T-helper 2 cell treated with Interferon-gamma antibody and Interleukin-4, amounts not matched to agents 5 μg/mL and 100 μg/mL, for 36 hours (primary cell): ENCODE data around the gene MAPKBP1.

Experiments used
- DNase-seq: peaks from one replicate; pipeline ENCODE4 v3.0.0; 2021; ENCODE audit warnings: low spot score
- H3K27ac Mint-ChIP-seq: one replicate; pipeline ENCODE4 v1.8.0; 2021; ENCODE audit warnings: mild to moderate bottlenecking, mixed read lengths
- H3K27me3 Mint-ChIP-seq: one replicate; pipeline ENCODE4 v1.8.0; 2021; ENCODE audit warnings: low read depth, mixed read lengths
- H3K36me3 Mint-ChIP-seq: one replicate; pipeline ENCODE4 v1.8.0; 2021; ENCODE audit warnings: low read depth, mixed read lengths
- H3K4me1 Mint-ChIP-seq: one replicate; pipeline ENCODE4 v1.8.0; 2021; ENCODE audit warnings: low read depth, mixed read lengths
- H3K4me3 Mint-ChIP-seq: one replicate; pipeline ENCODE4 v1.8.0; 2022; ENCODE audit warnings: mild to moderate bottlenecking, moderate library complexity, mixed read lengths
- H3K9me3 Mint-ChIP-seq: one replicate; pipeline ENCODE4 v1.8.0; 2021; ENCODE audit warnings: mixed read lengths

The MAPKBP1 gene

DNA sequence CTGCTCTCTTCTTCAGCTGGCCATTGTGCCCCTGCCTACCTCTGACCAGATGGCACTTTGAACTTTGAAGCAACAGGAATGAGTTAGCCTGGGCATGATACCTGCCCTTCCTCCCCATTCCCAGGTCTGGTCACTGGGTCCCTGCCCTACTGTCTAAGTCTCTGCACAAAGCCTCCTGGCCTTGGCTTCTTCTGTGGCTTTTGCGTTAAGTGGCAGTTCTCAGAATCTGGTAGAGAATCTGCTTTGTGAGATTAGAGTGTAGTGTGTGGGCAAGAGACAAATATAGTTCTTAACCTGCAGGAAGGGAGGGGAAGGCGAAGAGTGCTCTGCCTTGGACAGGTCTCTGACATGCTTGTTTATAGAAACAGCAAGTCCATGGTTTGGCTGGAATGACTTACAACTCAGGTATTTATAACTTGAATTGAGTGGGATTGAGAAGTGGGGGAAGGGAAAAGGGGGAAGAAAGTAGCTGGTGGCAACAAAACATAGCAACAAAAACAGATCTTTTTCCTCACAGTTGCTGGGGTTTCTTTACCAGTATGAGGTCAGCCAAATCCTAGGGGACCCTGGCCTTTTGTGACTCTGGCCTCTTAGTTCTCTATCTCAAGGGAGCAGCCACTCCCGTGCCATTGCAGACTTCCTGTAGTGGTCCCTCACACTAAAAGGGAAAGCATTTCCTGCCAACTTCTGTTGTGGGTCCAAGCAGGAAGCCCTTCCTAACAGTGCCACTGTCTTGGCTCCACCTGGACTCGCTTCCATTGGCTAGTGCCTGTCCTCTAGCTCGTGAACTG lies 16.7 kb downstream of the MAPKBP1 start:
- H3K9me3 Mint-ChIP-seq = no peaks in the 10 kb centered on the region
- H3K4me3 Mint-ChIP-seq = peak overlapping the region; percentile 79
- peak overlapping the region; percentile 82 for H3K27ac Mint-ChIP-seq
- peaks cover 55% of the 10 kb centered on the region for H3K4me1 Mint-ChIP-seq
- no peaks in the 10 kb centered on the region for H3K27me3 Mint-ChIP-seq
- DNase-seq = no peak
- H3K36me3 Mint-ChIP-seq = peaks cover 2% of the 10 kb centered on the region

DNA sequence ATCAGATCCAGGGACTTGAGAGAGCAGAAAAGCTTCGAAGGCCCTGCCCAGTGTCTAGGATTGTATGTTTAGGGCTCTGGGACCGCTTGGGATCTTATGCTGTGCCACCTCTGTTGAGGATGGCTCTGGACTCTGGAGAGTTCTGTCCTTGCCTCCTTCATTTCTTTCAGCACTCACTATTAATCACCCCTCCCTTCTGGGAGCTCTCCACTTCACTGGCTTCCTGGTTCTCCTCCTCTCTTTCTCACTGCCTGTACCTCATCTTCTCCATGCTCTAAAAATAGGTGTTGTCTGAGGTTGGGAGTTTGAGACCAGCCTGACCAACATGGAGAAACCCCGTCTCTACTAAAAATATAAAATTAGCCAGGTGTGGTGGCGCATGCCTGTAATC lies 17.3 kb downstream of the MAPKBP1 start:
- Mint-ChIP-seq H3K4me1 (peaks cover 59% of the 10 kb centered on the region), H3K4me3 (peak overlapping the region; percentile 79), H3K27me3 (no peaks in the 10 kb centered on the region), H3K9me3 (no peaks in the 10 kb centered on the region), H3K36me3 (peaks cover 2% of the 10 kb centered on the region), H3K27ac (peak overlapping the region; percentile 82)
- DNase-seq = no peak

DNA sequence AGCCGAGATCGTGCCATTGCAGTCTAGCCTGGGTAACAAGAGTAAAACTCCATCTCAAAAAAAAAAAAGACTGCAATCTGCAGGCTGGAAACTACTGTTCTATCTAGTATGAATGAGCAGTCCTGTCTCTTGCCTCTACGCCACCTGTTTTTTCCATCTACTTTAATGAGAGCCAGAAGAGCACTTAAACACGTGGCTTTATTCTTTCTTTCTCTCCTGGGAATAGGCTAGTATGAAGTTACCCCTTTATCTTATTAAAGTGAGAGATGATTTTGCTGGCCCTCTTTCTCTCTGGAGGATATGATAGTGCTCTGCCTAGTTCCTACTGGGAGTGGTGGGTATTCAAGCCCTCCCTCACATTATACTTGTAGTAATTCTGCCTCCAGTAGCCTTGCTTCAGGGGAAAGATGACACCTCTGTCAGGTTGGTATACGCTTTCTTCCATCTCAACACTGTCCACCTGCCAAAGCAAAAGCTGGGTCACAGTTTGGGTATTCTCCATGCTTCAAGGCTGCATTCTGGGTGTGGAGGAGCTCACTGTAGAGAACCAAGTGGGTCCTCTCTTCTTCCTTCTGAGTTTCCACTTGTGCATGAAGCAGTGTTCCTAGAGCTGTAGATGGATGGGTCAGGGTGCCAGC lies 17.8 kb downstream of the MAPKBP1 start:
- peaks cover 2% of the 10 kb centered on the region for H3K36me3 Mint-ChIP-seq
- peak overlapping the region; percentile 79 for H3K4me3 Mint-ChIP-seq
- H3K27me3 Mint-ChIP-seq = no peaks in the 10 kb centered on the region
- H3K9me3 Mint-ChIP-seq = no peaks in the 10 kb centered on the region
- no peak overlapping the region for H3K27ac Mint-ChIP-seq
- no peak for DNase-seq
- H3K4me1 Mint-ChIP-seq = peaks cover 61% of the 10 kb centered on the region

DNA sequence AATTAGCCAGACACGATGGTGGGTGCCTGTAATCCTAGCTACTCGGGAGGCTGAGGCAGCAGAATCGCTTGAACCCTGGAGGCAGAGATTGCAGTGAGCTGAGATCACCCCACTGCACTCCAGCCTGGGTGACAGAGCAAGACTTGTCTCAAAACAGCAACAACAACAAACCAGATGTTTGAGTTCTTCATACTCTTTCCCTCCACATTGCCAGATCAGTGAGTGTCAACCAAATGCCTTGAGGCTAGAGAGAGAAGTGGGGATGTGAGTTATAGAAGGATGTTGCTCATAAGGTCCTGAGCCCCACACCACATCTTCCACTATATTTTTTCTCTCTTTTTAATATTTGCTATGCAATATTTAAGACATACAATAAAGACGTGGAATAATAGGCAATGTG lies 19.8 kb downstream of the MAPKBP1 start:
- no peak for DNase-seq
- no peak overlapping the region for H3K4me3 Mint-ChIP-seq
- H3K4me1 Mint-ChIP-seq = peaks cover 57% of the 10 kb centered on the region
- no peak overlapping the region for H3K27ac Mint-ChIP-seq
- H3K9me3 Mint-ChIP-seq = no peaks in the 10 kb centered on the region
- peaks cover 2% of the 10 kb centered on the region for H3K36me3 Mint-ChIP-seq
- H3K27me3 Mint-ChIP-seq = no peaks in the 10 kb centered on the region

DNA sequence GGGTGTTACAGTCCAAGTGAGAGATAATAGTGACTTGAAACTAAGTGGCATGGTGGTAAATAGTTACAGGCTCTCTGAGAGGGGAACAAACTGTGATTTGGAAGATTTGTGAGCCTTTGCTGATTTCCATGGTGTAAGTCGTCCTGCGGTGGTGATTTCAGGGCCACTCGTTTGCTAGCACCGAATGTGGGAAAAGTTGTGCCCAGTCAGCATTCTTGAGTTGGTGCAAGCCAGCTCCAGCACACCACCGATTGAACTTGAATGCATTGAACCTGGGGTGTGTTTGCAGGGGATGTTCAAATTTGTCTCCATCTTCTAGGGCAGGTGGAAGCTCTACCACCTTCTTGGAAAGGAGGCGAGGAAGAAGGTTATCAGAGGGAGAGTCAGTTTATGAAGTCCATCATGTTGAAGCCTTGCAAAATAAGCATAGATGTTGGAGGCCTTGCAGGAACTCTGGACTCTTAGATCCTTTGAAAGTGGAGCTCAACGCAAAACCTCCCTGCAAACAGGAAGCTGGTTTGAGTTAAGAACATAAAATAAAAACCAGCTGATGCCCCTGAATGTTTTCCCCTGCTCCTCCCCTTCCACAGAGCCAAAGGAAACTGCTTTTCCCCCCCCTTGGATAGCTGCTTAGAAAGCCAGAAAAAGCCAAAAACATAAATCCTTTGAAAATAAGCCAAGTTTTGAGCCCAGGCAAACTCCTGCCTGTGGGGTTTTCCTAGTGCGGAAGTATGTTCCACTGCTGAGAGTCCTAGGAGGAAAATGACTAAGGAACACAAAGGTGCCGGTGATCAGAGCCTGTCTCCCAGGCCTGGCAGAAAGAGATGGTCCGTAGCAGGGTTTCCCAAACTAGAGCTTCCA lies 21.9 kb downstream of the MAPKBP1 start:
- Mint-ChIP-seq H3K4me1 (peaks cover 36% of the 10 kb centered on the region), H3K9me3 (no peaks in the 10 kb centered on the region), H3K27me3 (no peaks in the 10 kb centered on the region), H3K36me3 (peaks cover 12% of the 10 kb centered on the region), H3K4me3 (no peak overlapping the region), H3K27ac (no peak overlapping the region)
- no peak for DNase-seq

DNA sequence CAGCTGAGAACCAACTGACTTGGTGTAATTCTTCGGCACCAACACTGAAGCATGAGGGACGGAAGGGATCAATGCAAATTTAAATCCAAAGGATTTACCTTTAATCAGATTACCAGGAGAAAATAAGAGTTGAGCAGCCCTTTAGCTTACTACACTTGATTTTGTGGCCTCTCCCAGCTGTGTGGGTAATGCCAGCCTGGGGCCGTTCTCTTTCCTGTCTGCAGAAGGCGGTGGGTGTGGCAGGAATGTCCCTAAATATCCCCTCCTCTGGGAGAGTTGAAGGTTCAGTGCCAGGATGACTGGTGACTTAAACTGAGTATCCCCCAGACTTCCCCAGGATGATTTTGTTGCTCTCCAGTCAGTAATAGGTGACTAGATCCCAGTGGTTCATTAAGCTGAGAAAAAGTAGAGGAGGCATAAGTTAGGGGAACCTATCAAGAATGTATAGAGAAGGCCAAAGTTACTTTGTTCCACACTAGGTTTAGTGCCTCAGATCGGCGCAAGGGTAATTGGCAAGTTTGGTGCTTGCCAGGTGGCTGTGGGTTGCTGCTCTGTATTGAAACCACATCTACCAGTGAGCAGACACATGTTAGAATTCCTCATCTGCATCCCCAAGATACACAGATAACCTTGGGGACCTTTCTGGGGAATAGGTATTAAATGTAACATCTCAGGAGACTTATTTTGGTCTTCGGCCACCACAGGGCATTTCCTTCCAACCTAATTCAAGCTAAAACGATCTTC lies 23.1 kb downstream of the MAPKBP1 start:
- Mint-ChIP-seq H3K4me1 (peaks cover 24% of the 10 kb centered on the region), H3K9me3 (no peaks in the 10 kb centered on the region), H3K36me3 (peaks cover 14% of the 10 kb centered on the region), H3K27me3 (no peaks in the 10 kb centered on the region), H3K27ac (no peak overlapping the region), H3K4me3 (no peak overlapping the region)
- no peak for DNase-seq

DNA sequence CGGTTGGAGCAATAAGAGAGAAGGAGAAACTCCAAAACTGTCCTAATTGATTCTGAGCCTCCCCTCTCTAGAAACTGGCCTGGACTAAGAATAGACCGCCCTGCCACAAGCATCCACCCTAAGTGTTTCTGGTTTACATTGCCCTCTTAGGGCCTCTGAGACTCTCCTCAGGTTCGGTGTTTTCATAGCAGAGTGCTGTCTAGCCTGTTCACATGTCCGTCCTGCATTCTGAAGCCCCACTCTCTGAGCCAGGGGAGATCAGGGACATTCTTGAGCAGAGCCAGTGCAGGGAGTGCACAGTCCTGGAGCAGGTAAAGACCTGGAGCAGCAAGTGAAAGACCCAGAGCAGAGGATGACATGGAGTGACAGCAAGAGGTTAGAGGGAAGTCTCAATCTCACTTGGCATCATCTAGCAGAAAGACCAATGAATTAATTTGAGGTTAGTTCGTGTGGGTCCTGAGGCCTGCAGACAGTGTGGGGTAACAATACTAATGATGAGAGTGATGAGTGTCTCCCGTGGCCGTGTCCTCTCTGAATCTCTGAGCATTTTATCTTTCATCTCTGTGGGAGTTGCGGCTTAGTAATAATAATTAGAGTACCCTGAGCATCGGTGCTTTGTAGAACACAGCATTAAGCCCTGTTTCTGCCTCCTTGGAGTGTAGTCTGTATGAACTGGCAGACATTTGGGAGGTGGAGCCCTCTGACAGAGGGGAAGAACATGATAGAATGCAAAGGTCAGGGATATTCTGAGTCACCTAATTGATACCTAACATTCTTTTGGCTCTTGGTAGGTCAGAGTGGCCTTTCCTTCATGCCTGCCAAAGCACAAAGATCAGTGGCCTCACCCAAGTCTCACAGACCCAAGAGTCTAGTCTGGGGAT lies 24.6 kb downstream of the MAPKBP1 start:
- H3K4me3 Mint-ChIP-seq = no peak overlapping the region
- no peaks in the 10 kb centered on the region for H3K9me3 Mint-ChIP-seq
- H3K36me3 Mint-ChIP-seq = peaks cover 14% of the 10 kb centered on the region
- DNase-seq = no peak
- H3K4me1 Mint-ChIP-seq = peaks cover 19% of the 10 kb centered on the region
- no peak overlapping the region for H3K27ac Mint-ChIP-seq
- no peaks in the 10 kb centered on the region for H3K27me3 Mint-ChIP-seq

DNA sequence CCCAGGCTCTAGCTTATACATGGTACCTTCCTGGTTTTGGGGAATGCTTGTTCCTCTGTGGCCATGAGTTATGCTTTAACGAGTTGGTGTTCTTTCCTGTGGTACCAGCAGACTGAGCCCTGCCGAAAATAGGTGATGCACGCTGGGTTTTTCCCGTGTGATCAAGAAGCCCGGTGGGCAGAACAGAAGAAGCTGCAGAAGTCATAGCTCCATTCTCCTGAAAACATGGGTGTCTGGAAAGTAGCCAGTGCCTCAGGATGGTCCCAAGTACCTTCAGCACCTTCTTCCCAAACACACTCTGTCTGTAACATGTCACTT lies 25.2 kb downstream of the MAPKBP1 start:
- no peak overlapping the region for H3K4me3 Mint-ChIP-seq

DNA sequence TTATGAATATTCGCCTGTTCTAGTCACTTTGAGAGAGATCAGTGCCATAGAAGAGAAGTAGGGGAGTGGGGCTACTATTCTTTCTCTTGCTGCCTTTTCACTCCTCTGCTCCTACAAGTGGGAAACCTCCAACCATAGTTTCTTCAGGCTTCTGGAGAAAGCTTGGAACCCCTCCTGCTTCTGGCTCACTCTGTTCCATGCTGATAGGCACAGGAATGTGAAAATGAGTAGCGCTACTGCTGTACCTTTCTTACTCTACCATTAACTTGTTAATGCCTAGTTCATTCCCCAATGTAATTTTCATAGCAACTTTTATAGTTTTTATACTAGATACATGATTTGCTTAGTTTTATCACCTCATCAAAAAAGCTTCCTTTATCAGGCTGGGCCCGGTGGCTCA lies 26.9 kb downstream of the MAPKBP1 start:
- H3K36me3 Mint-ChIP-seq = peaks cover 14% of the 10 kb centered on the region
- no peak overlapping the region for H3K4me3 Mint-ChIP-seq
- no peaks in the 10 kb centered on the region for H3K9me3 Mint-ChIP-seq
- no peak overlapping the region for H3K27ac Mint-ChIP-seq
- peaks cover 19% of the 10 kb centered on the region for H3K4me1 Mint-ChIP-seq
- no peaks in the 10 kb centered on the region for H3K27me3 Mint-ChIP-seq
- DNase-seq = no peak

More for the DNA sequence above, 25.2 kb downstream of the MAPKBP1 start:
- no peak for DNase-seq
- no peaks in the 10 kb centered on the region for H3K27me3 Mint-ChIP-seq
- peaks cover 23% of the 10 kb centered on the region for H3K4me1 Mint-ChIP-seq
- no peak overlapping the region for H3K27ac Mint-ChIP-seq
- H3K36me3 Mint-ChIP-seq = peaks cover 14% of the 10 kb centered on the region
- no peaks in the 10 kb centered on the region for H3K9me3 Mint-ChIP-seq

DNA sequence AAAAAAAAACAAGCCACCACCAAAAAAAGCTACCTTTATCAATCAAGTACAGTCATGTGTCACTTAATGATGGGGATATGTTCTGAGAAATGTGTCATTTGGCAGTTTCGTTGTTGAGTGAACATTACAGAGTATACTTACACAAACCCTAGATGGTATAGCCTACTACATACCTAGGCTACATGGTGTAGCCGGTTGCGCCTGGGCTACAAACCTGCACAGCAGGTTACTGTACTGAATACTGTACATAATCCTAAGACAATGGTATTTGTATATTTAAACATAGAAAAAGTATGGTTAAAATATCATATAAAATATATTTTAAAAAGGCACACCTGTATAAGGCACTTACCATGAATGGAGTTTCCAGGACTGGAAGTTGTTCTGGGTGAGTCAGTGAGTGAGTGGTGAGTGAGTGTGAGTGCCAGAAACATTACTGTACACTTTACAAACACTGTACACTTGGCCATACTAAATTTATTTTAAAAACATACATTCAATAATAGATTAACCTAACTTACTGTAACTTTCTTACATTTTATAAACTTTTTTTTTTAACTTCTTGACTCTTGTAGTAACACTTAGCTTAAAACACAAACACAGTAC lies 27.7 kb downstream of the MAPKBP1 start:
- no peak overlapping the region for H3K27ac Mint-ChIP-seq
- H3K4me1 Mint-ChIP-seq = peaks cover 18% of the 10 kb centered on the region
- no peaks in the 10 kb centered on the region for H3K9me3 Mint-ChIP-seq
- DNase-seq = no peak
- no peak overlapping the region for H3K4me3 Mint-ChIP-seq
- H3K27me3 Mint-ChIP-seq = no peaks in the 10 kb centered on the region
- peaks cover 14% of the 10 kb centered on the region for H3K36me3 Mint-ChIP-seq

DNA sequence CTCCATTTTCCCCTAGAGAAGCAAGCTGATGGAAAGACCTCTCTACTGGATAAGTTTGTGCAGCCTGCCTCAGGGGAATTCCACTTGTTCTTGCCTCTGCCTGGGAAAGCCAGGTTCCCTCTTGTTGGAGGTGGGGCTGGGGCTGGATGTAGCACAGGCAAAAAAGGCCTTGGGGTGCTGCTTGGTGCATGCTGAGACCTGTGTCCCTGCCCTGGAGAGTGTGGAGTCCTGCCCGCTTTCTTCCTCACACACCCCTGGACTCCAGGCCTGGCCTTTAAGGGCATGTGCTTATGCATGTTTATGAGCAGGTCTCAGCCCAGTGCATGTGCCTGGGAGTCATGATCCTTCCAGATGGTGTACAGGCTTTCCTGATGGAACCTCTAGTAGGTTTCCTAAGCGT lies 30.1 kb downstream of the MAPKBP1 start:
- peaks cover 14% of the 10 kb centered on the region for H3K36me3 Mint-ChIP-seq
- no peak overlapping the region for H3K4me3 Mint-ChIP-seq
- peaks cover 10% of the 10 kb centered on the region for H3K4me1 Mint-ChIP-seq
- H3K9me3 Mint-ChIP-seq = no peaks in the 10 kb centered on the region
- no peak overlapping the region for H3K27ac Mint-ChIP-seq
- no peaks in the 10 kb centered on the region for H3K27me3 Mint-ChIP-seq
- no peak for DNase-seq

DNA sequence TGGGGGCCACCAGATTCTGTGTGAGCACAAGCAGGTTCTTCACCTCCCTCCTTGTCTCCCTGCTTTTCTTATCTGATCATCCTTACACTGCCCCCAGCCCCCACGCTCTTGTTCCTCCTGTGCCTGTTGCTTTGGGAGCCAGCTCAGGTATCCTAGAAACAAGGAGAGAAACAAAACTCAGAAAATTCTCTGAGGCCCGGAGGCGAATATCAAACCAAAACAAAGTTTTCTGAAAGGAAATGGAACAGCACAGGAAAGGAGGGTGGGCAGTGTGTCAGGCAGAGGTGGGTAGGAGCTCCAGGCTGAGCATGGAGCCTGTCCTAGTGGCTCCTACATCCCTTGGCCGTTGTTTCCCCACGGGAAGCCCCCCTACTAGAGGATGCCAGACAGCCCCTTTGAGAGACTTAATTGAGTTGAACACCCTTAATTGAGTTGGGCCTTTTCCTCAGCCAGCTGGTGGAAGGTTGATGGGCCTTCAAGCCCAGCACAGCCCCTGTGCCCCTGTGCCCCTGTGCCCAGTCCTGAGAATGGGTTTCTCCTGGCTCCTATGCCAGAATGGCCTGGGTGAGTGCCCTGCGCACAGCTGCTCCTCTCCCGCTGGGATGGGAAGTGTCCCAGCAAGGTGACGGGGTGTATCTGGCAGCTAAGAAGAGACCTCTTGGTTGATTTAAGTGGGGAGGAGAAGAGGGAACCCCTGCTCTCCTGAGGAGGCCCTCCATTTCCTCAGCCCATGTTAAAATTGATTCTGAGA lies 30.8 kb downstream of the MAPKBP1 start:
- no peaks in the 10 kb centered on the region for H3K27me3 Mint-ChIP-seq
- peak overlapping the region; percentile 60 for H3K27ac Mint-ChIP-seq
- H3K9me3 Mint-ChIP-seq = no peaks in the 10 kb centered on the region
- no peak for DNase-seq
- H3K4me1 Mint-ChIP-seq = peaks cover 13% of the 10 kb centered on the region
- no peak overlapping the region for H3K4me3 Mint-ChIP-seq
- H3K36me3 Mint-ChIP-seq = peaks cover 10% of the 10 kb centered on the region
